Amniotic epithelial cell (primary cell): Measurements from ENCODE around the gene TRAF1.
A peak's percentile ranks its signal among the peaks of the same experiment; 100 is the strongest.

Experiments used
- DNase-seq: peaks from one replicate; pipeline ENCODE4 v3.0.0-alpha.2; 2010; ENCODE audit warnings: low read depth

Gene TRAF1

DNA sequence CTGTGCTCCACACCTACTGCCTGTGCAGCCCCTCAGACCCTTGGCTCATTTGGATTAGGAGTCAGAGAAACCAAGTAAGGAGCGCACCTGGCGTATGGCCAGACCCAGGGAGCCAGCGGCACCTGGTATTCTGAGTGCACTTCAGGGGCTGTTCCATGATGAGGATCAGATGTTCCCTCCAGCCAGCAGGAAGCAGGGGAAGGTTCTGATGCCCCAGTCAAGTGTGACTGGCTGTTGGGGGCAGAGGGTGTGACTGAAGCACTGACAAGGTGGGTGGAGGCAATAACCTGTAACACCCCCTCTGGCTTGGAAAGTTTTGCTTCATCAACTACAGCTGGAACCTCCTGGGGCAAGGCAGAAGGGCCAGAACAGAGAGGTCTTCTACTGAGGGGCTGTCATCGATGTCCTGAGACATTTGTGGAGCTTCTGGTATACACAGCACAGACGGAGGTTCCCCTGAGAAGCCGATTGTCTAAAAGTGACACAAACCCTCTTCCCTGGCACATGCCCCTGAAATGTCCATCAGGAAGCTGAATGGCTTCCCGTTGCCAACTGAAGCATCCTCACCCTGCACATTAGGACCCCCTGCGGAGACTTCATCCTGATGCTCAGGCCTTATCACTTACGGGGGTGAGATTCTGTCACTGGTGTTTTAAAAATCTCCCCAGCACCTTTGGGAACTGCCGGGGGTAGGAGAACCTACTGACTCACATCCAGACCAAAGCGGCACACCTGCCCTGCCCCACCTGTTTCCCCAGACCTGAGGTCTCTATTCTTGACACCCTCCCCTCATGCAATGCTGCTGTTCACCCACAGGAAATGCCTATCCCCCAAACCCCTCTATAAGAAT is 21.1 kb downstream of the TRAF1 start:
- no peak for DNase-seq

- no peak for DNase-seq
Observed at GRCh38 chr9:120904978-120905301, 21.7 kb downstream of the TRAF1 start.

- DNase-seq, result no peak
Observed at GRCh38 chr9:120904061-120904977, 22.3 kb downstream of the TRAF1 start.

- DNase-seq, result no peak
Observed at GRCh38 chr9:120902569-120903535, 23.7 kb downstream of the TRAF1 start.

GRCh38 chr9:120901755-120902568 is 24.6 kb downstream of the TRAF1 start:
- DNase-seq, result no peak

GRCh38 chr9:120900824-120901223 is 25.8 kb downstream of the TRAF1 start:
- DNase-seq, result no peak

DNA sequence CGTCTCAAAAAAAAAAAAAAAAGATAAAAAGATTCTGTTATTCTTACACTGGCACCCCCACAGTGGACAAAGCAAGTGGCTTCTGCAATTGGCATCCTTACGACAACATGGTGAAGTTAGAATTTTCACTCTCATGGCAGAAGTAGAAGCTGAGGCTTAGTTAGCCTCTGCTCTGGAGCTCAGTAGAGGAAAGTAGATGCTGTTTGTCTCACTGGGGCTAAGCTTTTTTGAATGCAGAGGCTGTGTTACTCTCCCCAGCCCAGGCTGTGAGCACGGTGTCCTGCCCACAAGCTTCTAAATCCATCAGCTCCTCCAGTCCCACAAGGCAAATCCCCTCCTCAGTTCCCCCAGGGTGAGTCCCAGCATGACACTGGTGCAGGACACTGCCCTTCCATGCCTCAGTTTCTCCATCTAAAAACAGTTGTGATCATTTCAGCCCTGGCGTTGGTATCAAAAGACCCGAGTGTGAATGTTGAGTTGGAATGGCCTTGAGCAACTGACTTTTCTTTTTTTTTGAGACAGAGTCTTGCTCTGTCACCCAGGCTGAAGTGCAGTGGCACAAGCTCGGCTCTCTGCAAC is 27.0 kb downstream of the TRAF1 start:
- no peak for DNase-seq

GRCh38 chr9:120898396-120898795 is 28.2 kb downstream of the TRAF1 start:
- no peak for DNase-seq

DNA sequence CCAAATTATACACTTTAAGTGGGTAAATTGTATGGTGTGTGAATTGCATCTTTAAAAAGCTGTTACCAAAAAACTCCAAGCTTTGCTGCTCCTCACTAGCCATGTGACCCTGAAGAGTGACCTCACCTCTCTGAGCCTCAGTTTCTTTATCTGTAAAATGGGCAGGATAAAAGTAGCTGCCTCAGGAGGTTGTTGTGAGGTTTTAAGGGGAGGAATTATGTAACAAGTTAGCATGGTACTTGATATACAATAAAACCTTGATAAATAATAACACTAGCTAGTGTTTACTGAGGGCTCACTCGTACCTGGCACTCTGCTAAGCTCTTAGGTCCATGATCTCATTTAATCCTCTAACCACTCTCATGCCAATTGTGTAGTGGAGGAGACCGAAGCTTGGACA is 30.6 kb downstream of the TRAF1 start:
- DNase-seq, result no peak

DNA sequence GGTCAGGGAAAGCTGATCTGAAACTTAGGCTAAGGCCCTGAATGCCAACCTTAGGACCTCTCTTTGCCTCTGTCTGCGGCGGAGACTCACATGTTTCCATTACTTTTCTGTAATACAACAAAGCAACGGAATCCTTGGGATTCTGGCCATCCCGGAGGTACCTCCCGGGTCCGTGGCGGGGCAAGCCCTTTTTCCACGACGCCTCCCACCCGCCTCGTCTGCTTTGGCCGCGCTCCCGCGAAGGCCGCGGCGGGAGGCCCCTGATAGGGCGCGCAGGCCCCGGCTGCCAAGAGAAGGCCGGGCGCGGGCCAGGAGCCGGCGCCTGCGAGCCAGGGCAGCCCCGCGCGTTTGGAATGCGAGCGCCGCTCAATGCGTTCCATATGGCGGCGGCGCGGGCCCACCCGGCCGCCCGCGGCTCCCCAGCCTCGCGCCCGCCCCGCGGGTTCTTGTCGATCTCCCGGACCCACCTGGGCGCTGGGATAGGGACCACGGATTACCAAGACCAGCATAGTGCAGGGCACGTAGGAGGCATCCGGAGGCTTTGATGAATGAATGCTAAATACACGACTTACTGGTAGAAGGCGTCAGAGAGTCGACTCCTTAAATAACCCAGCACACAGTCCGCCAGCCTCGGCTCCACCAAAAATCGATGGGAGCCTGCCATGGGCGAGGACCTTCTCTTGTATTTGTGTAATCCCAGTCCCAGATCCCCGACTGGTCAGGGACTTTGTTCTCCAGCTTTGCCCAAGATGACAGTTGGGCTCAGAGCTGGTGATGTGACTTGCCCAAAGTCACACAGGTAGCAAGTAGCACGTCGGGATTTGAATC is 32.1 kb downstream of the TRAF1 start:
- no peak for DNase-seq

- peak; percentile 79 for DNase-seq
Observed at GRCh38 chr9:120893611-120894307, 32.8 kb downstream of the TRAF1 start.

DNA sequence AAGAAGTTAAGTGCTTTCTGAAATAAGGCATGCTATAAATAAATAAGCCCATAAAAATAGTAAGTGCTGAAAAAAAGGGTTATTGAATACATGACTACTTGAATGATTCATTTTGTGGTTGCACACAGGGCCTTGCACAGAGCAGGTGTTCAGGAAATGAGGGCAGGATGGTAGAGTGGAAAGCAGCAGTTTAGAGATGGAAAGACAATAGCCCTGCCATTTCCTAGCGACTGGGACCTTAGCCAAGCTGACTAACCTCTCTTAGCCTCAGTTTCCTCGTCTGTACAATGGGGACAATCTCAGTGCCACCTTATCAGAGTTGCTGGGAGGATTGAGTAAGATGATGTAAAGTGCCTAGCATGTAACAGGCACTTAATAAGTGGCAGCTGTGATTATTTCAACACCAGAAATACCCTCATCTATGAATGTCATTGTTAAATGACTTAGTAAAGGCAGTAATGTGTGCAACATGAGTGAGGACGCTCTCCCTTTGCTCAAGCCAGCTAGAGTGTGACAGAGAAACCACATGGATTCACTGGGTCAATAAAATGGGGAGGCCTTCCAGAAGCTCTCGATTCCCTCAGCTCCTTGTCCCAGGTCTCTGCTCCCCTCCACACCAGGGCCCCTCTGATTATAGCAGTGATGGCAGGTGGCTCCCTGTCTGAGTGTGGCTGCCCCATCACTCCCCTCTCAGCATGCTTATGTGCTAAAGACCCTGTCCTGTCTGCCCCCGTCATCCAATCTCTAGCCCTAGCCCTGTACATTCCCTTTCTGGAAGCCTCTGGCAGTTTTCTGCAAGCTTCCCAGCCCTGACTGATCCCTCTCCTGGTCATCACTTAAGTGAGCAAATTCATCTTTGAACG is 33.6 kb downstream of the TRAF1 start:
- peak; percentile 42 for DNase-seq

DNA sequence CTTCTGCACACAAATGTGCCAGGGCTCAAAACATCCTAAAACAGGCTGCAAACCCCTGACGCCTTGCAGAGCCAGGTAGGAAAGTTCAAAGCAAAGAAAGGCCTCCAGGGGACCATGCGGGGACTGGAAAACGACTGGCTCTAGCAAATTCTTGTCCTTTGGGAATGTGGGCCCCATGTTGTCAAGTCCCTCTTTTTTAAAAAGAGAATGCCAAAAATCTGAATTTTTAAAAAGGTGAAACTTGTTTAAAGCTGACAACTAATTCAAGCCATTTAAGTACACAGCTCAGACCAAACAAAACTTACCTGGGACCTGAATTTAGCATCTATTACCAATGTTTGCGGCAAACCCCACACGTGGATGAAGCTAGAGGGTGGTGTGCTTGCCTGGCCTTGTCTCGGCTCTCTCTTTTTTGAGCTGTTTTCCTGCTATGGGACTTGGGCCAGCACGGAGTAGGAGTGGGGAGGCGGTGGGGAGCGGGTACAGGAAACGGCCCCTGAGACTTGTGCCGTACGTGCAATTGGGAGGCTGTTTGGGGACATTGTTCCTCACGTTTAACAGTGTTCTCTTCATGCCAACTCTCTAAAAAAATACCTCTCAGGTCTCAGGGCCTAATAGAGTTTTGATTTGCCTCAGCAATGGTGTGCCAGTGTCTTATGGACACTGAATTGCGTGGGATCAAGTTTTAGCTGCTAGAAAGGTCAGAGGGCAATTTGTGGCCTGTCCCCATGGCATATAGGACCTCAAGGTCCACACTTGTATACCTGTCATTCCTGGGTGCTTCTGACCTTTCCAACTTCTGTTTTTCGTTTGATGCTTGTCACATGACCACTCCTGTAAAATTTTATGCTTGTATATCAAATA is 34.5 kb downstream of the TRAF1 start:
- no peak for DNase-seq

DNA sequence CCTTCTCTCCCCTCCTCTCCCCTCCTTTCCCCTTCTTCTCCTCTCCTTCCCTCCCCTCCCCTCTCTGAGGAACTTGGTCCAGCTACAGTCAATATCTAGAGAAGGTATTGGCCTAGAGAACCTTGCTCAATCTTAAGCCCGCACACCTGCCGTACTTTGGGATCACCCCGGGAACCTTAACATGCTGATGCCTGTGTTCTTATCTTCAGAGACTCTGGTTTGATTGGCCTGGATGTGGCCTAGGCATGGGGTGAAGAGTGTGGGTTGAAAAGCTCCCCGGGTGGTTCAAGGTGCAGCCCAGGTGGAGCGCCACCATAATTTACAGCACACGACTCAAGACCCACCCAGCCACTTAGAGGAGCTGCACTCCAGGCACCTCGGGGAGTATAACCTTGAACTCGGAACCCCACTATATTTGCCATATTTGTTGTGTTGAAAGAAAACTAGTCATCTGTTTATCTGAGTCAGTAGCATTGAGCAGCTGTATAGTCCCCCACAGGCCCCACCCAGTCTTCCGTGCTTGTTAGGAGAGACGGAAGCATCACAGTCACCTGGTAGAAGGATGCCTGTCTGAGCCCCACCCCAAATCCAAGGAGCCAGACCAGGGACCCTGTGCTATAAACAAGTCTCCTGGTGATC is 35.2 kb downstream of the TRAF1 start:
- no peak for DNase-seq

DNA sequence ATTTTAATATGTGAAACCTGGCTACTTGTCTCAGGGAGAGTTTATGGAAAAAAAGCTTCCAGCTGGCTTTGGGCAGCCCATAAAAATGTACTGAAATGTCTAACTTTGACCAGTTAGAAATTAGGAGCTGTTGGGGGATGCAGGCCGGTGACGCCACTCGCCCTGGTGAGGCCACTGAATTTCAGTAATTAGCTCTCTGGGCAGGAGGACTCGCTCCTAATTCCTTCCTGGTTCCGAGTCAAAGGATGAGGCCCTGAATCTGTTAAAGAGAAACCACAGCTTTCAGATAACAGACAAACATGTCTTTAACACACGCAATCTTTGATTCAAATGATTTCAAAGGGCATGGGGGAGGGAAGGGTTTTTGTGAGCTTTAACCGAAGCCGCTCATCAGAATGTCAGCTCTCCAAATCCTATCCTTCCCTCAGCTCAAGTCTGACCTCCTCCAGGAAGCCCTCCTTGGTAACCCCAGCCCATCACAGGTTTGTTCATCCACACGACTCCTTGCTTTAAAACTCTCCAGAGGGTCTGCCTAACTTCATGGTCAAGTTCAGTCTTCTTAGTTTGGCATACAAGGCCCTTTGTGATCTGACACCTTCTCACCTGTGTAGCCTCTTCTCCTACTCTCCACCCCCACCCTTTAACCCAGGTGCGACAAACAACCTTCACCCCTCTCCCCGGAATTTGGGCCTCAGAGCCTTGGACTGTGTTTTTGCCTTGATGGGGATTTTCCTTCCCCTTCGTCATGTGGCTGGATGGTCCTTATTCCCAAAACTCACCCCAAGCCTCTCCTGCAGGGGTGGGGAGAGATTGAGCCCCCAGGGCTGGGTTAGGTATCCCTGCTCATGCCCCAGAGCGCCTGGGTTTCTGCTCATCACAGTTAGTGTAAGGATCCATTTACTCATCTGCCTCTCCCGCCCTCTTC is 36.0 kb downstream of the TRAF1 start:
- DNase-seq, result peak; percentile 80
